Esophagus muscularis mucosa (tissue), 4 donors: ENCODE measurements around the gene ABCC10. TPM values are rescaled to one million over a fixed set of nuclear protein-coding genes. Genes with fewer than 3 reads are reported as not detected.

Experiments
- DNase-seq: peaks from one replicate; pipeline ENCODE4 v3.0.0-alpha.2; 2017; ENCODE audit errors: extremely low spot score
- H3K27ac ChIP-seq, 4 donors: fragments of 200-600 bp; sonication (generic); replicated peaks in 1 of 4; 1 replicate in 3 of 4; 2 replicates in 1 of 4; pipeline ENCODE4 v1.5.1; 2016 to 2019; ENCODE audit warnings: mild to moderate bottlenecking in 1 of 4
- H3K27me3 ChIP-seq, 4 donors: fragments of 200-600 bp; sonication (generic); one replicate each; pipeline versions ENCODE4 v1.5.1 to v1.6.0; 2016 to 2019
- H3K36me3 ChIP-seq, 4 donors: fragments of 200-600 bp; sonication (generic); one replicate each; pipeline ENCODE4 v1.5.1; 2016 to 2019
- H3K4me1 ChIP-seq, 4 donors: fragments of 200-600 bp; sonication (generic); one replicate each; pipeline ENCODE4 v1.5.1; 2016 to 2019
- H3K4me3 ChIP-seq, 4 donors: fragments of 200-600 bp; sonication (generic); 1 replicate in 2 of 4; 2 replicates in 2 of 4; pipeline ENCODE4 v1.5.1; 2016 to 2019; ENCODE audit warnings: mild to moderate bottlenecking in 4 of 4, moderate library complexity in 1 of 4
- H3K9me3 ChIP-seq, 4 donors: fragments of 200-600 bp; sonication (generic); 1 replicate in 3 of 4; 2 replicates in 1 of 4; pipeline ENCODE4 v1.5.1; 2016 to 2019
- EP300 ChIP-seq: sonication (generic); formaldehyde crosslinking; IDR thresholded peaks from one replicate; pipeline ENCODE4 v1.6.1; 2017; ENCODE audit warnings: antibody characterized with exemption
- POLR2A ChIP-seq: fragments of 450-650 bp; IDR thresholded peaks from one replicate; pipeline ENCODE4 v1.6.1; 2017; ENCODE audit warnings: antibody characterized with exemption, moderate library complexity, mild to moderate bottlenecking, low read depth
- POLR2AphosphoS5 ChIP-seq, 2 donors: sonication (generic); formaldehyde crosslinking; IDR thresholded peaks; one replicate each; pipeline ENCODE4 v1.6.1; 2017; ENCODE audit warnings: antibody characterized with exemption in 2 of 2
- whole genome bisulfite sequencing: methylation state at CpG from one replicate; pipeline ENCODE4 v1.1.5; 2018; 5-methylcytosine and 5-hydroxymethylcytosine counted together
- intact Hi-C: fragments of 100-400 bp; cut with DNase I; formaldehyde crosslinking; loops from one replicate; pipeline ENCODE4 v1.15.1; 2023
- total RNA-seq, 4 donors: library from RNA; depleted of rRNA; stranded (reverse); fragments of >200 nt; gene quantifications; one replicate each; pipeline versions ENCODE4 v1.1.0 to v1.2.1, GENCODE V29; 2016
- TF ChIP-seq, protein P1 (sequence below), 3 experiments: fragments of 200-600 bp in 2 of 3; fragments of 450-650 bp in 1 of 3; sonication (generic) in 2 of 3; IDR thresholded peaks; one replicate each; pipeline ENCODE4 v1.5.1; 2017 to 2019; ENCODE audit warnings: antibody characterized with exemption in 3 of 3, mild to moderate bottlenecking in 2 of 3, moderate library complexity in 1 of 3

ABCC10 gene
- total RNA-seq, 4 donors from 2014 or later: 7.6 to 19.4 (median 12.5) TPM

GRCh38 chr6:43477235-43478007 is 50.1 kb downstream of the ABCC10 start, which contains the start of gene TJAP1:
TSS of gene TJAP1 (plus strand) at chr6:43477570. CDS start at chr6:43499002, 21,432 bp downstream.
- Histone ChIP-seq H3K4me1 (peaks cover 22 to 45% (median 38%) of the 10 kb centered on the region in 4 donors), H3K4me3 (peak within 1 kb of the TSS; percentile 72 to 82 (median 80)), H3K27me3 (peaks cover 0 to under 1% (median 0%) of the 10 kb centered on the region in 4 donors), H3K36me3 (peaks cover 0 to under 1% (median 0%) of the 10 kb centered on the region in 4 donors), H3K9me3 (no peaks in the 10 kb centered on the region), H3K27ac (peak within 1 kb of the TSS; percentile 80 to 86 (median 84))
- under 1% methylated on average over 33 of the region's 34 CpGs for WGBS
- intact Hi-C loops: no loop called here
- DNase-seq: peak; percentile 97
- TF ChIP-seq, protein P1, sequence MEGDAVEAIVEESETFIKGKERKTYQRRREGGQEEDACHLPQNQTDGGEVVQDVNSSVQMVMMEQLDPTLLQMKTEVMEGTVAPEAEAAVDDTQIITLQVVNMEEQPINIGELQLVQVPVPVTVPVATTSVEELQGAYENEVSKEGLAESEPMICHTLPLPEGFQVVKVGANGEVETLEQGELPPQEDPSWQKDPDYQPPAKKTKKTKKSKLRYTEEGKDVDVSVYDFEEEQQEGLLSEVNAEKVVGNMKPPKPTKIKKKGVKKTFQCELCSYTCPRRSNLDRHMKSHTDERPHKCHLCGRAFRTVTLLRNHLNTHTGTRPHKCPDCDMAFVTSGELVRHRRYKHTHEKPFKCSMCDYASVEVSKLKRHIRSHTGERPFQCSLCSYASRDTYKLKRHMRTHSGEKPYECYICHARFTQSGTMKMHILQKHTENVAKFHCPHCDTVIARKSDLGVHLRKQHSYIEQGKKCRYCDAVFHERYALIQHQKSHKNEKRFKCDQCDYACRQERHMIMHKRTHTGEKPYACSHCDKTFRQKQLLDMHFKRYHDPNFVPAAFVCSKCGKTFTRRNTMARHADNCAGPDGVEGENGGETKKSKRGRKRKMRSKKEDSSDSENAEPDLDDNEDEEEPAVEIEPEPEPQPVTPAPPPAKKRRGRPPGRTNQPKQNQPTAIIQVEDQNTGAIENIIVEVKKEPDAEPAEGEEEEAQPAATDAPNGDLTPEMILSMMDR (IDR thresholded peaks at IDR 0.05): no peak
- TF ChIP-seq EP300 (no peak), POLR2A (peak; percentile 74), POLR2AphosphoS5 (IDR thresholded peaks at IDR 0.05) (peak; percentile 94)

DNA sequence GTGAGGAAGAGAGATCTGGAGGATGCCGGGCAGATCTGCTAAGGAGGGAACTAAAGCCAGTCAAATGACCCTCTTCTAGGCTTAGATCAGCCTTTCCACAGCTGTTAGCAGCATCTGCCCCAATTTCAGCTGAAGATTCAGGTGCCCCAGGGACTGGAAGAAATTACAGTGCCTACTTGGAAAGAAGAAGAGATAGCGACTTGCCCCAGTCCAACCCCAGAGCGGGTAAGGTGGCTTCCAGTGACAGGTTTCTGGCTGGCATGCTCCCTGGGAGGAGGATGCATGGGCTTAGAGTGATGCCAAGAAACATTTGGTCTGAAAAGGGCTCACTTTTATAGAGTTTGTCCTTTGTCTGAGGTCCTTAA is 50.6 kb downstream of the ABCC10 start:
- no peak for DNase-seq
- Histone ChIP-seq H3K36me3 (peaks cover 0 to 4% (median 0%) of the 10 kb centered on the region in 4 donors), H3K27ac (peak overlapping the region; percentile 80 to 86 (median 84)), H3K4me1 (peaks cover 22 to 45% (median 38%) of the 10 kb centered on the region in 4 donors), H3K27me3 (no peaks in the 10 kb centered on the region), H3K9me3 (no peaks in the 10 kb centered on the region), H3K4me3 (peak overlapping the region; percentile 72 to 82 (median 80))
- intact Hi-C loops: no loop called here
- TF ChIP-seq POLR2AphosphoS5 (IDR thresholded peaks at IDR 0.05): no peak
- no peak for TF ChIP-seq EP300
- TF ChIP-seq, protein P1 (IDR thresholded peaks at IDR 0.05): no peak
- TF ChIP-seq POLR2A: no peak
- 31% methylated on average over 3 of the region's 3 CpGs for WGBS

DNA sequence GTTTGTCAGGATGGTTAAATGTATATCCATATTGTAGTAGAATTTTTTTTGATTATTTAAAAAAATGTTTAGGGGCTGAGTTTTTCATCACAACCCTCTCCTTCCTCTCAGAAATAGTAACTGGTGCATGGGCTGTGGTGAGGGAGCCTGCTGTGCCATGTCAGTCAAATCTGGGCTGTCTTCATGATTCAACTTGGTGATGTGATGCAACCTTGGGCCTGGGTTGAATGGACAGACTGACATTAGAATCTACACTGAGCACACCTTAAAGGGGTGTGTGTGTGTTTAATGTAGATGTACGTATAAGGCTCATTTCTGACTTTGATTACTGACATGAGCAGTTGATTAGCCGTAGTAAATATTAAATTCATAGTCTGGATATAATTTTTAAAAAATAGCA is 53.7 kb downstream of the ABCC10 start:
- Histone ChIP-seq H3K27ac (no peak overlapping the region), H3K4me3 (no peak overlapping the region), H3K27me3 (no peaks in the 10 kb centered on the region), H3K9me3 (no peaks in the 10 kb centered on the region), H3K4me1 (peaks cover 22 to 45% (median 38%) of the 10 kb centered on the region in 4 donors), H3K36me3 (peaks cover 0 to 13% (median 0%) of the 10 kb centered on the region in 4 donors)
- WGBS: 89% methylated on average over 2 of the region's 2 CpGs
- no peak for TF ChIP-seq EP300
- TF ChIP-seq, protein P1 (IDR thresholded peaks at IDR 0.05): no peak
- TF ChIP-seq POLR2A: no peak
- TF ChIP-seq POLR2AphosphoS5 (IDR thresholded peaks at IDR 0.05): no peak
- no peak for DNase-seq
- intact Hi-C loops: no loop called here

- WGBS: 83% methylated on average over 11 of the region's 11 CpGs
- Histone ChIP-seq H3K4me3 (no peak overlapping the region), H3K27me3 (no peaks in the 10 kb centered on the region), H3K27ac (no peak overlapping the region), H3K9me3 (no peaks in the 10 kb centered on the region), H3K4me1 (peaks cover 22 to 43% (median 37%) of the 10 kb centered on the region in 4 donors), H3K36me3 (peaks cover 0 to 19% (median under 1%) of the 10 kb centered on the region in 4 donors)
- intact Hi-C loops: no loop called here
- TF ChIP-seq, protein P1 (IDR thresholded peaks at IDR 0.05): no peak
- no peak for TF ChIP-seq EP300
- TF ChIP-seq POLR2AphosphoS5 (IDR thresholded peaks at IDR 0.05): no peak
- TF ChIP-seq POLR2A: no peak
- DNase-seq: no peak
These were observed 54.4 kb downstream of the ABCC10 start for GRCh38 chr6:43481591-43482236.
